ENCODE data around the gene EIF4G3.

EIF4G3 gene

DNA sequence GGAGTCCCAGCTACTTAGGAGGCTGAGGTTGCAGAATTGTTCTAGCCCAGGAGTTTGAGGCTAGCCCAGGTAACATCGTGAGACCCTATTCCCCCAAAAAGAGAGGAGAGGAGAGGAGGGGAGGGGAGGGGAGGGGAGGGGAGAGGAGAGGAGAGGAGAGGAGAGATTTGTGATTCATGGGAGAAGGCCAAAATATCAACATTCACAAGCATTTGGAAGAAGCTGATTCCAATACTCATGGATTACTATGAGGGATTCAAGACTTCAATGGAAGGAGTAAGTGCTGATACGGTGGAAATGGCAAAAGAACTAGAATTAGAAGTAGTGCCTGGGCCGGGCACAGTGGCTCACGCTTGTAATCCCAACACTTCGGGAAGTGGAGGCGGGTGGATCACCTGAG is 187.8 kb downstream of the EIF4G3 start:
- no peak for DNase-seq (ENCODE audit: low read depth)

DNA sequence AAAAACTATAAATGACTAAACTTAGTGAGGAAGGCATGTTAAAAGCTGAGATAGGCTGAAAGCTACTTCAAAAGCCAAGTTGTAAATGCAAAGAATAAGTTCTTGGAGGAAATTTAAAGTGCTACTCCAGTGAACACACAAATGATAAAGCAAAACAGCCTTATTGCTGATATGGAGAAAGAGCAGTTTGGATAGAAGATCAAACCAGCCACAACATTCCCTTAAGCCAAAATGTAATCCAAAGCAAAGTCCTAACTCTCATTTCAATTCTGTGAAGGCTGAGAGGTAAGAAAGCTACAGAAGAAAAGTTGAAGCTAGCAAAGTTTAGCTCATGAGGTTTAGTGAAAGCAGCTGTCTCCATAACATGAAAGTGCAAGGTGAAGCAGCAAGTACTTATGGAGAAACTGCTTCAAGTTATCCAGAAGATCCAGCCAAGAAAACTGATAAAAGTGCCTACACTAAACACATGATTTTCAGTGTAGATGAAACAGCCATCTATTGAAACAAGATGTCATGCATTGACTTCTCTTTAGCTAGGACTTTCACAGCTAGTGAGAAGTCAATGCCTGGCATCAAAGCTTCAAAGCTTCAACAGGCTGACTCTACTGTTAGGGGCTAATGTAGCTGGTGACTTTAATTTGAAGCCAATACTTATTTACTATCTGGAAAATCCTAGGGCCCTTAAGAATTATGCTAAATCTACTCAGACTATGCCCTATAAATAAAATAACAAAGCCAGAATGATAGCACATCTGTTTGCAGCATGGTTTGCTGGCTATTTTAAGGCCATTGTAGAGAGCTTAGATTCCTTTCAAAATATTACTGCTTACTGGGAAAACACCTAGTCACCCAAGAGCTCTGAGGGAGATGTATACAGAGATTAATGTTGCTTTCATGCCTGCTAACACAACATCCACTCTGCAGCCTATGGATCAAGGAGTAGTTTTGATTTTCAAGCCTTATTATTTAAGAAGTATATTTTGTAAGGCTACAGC is 188.6 kb downstream of the EIF4G3 start:
- no peak for DNase-seq (ENCODE audit: low read depth)

DNA sequence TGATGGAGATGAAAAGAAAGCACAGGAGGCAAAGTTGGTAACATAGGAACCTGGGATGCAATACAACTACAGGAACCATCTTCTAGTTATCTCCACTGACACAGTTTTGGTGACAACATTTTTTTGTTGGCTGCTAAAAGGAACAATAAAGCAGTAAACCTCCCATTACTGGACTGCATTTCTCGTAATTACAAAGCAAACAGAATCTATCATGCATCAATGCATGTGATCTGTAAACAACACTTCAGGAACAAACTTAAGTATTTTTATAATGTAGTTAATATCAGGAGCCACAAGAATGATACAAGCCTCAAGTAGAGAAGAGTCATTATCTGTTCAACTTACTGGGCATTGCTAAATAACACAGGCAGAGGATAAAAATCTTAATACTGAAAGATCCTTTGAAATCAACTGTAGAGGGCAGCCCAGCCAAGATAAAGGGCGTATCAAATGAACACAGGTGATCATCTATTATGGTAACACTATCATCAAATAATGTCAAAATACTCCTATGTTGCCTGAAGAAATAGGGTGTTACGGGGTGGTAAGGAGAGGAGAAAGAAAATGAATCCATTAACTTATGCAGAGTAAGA is 193.3 kb downstream of the EIF4G3 start:
- no peak for DNase-seq (ENCODE audit: low read depth)

DNA sequence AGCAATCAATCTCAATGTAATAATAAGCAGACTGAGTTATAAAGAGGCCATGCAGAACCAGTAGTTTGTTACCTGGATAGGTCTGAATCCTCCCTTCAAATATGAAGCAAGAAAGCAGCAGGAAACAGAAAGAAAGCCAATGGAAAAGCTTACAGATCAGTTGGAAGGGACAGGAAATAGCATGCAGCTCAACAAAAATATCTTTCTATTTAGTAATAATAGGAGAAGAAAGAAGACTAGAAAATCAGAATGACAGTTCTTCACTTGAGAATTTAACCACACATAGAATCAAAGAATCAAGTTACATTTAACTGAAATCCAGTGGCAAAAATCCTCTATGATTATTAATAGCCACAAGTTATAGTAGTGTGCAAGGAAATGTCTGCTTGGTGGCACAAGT is 194.4 kb downstream of the EIF4G3 start:
- DNase-seq (ENCODE audit: low read depth), result no peak

DNA sequence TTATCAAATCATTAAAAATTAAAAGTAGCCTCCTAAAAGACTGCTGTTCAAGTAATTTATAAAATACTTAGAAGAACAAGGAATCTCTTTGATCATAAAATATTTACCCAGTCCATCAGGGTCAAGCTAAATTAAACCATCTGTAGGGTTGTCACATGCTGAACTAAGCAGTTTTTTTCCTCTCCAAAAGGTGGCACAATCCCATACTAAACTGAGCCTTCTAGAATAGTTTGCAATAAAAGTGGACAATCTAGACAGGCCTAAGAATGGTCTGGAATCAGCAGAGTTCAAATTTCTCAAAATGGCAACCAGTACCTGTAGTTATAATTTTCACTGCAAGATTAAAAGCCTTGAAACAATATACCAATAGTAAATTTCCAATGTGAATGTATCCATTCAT is 194.8 kb downstream of the EIF4G3 start:
- DNase-seq (ENCODE audit: low read depth), result no peak

DNA sequence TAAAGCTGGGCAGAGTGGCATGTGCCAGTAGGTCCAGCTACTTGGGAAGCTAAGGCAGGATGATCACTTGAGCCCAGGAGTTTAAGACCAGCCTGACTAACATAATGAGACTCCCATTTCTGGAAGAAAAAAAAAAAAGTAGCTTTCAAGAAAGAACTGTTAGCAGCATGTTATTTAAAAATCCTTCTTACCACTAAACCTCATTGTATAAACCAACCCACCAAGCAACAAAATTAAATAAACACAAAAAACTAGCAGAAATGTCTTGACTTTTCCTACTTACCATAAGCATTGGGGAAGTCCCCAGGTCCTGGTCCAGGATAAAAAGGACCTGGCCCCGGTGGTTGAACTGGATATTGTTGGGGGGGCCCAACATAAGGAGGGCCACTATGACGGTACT is 196.6 kb downstream of the EIF4G3 start:
- no peak for DNase-seq (ENCODE audit: low read depth)

DNA sequence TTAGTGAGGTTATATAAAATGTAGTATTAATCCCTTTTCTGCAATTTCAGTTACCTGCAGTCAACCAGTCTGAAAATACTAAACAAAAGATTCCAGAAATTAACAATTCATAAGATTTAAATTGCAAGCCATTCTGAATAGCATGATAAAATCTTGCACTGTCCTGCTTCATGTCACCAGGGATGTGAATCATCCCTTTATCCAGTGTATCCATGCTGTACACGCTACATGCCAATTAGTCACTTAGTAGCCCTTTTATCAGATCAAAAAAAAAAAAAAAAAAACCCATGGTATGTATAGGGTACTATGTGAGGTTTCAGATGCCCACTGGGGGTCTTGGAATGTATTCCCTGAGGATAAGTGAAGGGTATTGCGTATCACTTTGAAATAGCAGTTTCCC is 198.3 kb downstream of the EIF4G3 start:
- no peak for DNase-seq (ENCODE audit: low read depth)

DNA sequence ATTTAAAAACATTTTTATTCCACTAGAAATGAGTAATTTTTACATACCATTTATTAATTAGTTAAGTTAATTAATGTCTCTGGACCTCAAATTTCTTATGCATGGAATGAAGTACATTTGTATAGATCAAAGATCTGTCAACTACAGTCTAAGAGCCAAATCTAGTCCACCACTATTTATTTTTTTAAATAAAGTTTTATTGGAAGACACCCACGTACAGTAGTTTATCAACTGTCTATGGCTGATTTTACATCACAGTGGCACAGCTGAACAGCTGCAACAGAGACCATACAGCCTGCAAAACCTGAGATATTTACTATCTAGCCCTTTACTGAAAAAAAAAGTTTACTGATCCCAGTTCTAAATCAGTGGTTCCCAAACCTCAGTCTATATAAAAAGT is 201.0 kb downstream of the EIF4G3 start:
- no peak for DNase-seq (ENCODE audit: low read depth)

DNA sequence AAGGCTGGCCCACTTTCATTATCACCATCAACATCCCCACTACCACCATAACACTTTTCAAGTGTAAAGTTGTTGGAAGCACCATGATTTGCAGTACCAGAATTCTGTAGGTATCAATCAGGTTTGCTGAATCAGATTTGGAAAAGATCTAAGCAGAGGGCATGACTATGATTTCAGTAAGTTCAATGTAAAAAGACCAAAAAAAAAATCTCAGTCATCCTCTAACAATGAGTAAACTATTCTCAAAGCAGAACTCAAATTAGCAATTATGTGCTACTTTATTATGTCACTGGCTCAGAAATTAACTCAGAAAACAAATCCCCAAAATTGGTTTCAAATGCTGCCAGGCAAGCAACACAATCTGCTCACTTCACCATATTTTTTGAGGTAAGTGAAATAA is 201.7 kb downstream of the EIF4G3 start:
- no peak for DNase-seq (ENCODE audit: low read depth)

DNA sequence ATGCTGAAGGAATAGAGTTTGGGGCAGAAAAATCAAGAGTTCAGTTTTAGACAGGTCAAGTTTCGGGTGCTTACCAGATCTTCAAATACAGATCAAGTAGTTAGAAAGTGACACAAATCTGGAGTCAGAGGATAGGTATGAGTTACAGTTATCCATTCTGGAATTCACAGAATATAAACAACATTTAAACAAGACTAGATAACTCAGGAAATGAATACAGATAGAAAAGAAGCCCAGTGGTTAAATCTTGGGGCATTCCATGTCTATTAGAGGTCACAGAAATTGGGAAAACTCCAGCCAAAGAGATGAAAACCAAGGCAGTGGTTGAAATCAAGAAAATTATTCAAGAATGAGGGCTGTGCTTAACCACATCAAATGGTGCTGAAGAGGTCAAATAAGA is 202.6 kb downstream of the EIF4G3 start:
- no peak for DNase-seq (ENCODE audit: low read depth)

DNA sequence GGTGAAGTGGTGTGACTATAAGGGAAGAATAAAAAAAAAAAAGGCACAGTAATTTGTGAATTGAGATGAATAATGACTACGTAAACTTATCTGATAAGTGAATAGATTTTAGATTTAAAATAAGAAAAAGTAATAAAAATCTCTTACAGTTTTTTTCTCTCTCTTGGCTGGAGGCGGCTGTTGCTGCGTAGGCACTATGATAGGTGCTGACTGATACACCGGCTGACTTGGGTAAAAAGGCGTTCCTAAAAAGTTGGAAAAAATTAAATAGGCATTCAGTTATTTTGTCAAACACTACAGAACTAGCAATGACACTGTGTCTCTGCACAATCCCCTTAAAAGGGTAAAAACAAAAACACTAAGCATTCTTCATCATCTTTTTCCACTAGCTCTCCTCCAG is 203.8 kb downstream of the EIF4G3 start:
- no peak for DNase-seq (ENCODE audit: low read depth)

DNA sequence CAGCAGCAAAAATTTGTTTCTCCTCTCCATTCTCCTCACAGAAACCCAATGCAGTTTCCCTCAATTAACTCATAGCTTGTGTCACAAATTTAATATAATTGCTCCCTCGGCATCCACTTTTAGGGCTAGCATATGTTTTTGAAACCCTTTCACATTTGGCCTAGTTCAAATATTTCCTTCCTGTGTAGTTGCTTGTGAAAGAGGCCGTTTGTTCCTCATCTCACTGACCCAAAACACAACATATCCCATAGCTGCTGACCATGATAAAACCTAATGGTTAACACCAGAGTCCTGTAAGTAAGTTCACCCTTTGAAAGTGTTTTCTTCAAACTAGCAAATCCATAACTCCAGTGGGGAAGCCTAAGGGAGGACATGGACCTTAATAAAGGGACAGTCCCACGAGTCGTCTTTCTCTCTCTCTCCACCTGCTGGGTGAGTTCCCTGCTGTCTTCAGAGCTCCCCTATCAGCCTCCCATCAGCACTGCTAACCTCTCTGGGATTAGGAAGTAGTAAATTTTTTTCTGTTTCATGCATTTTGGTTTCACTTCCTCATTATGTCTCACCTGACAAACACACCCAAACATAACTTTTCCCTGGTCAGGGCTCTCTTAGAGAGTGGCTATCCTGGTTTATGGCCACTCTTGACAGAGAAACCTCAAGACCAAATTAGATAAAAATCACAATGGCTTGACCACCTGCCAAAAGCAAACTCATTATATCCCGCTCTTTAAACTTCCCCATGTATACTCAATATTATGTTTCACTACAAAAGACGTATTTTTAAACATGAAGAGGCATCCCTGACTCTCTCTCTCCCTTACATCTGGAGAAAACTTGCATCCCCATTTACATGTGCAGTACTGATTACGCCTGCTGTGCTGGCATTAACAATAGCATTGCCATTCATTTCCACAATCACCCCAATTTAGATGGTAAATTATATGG is 211.9 kb downstream of the EIF4G3 start:
- DNase-seq (ENCODE audit: low read depth), result no peak

DNA sequence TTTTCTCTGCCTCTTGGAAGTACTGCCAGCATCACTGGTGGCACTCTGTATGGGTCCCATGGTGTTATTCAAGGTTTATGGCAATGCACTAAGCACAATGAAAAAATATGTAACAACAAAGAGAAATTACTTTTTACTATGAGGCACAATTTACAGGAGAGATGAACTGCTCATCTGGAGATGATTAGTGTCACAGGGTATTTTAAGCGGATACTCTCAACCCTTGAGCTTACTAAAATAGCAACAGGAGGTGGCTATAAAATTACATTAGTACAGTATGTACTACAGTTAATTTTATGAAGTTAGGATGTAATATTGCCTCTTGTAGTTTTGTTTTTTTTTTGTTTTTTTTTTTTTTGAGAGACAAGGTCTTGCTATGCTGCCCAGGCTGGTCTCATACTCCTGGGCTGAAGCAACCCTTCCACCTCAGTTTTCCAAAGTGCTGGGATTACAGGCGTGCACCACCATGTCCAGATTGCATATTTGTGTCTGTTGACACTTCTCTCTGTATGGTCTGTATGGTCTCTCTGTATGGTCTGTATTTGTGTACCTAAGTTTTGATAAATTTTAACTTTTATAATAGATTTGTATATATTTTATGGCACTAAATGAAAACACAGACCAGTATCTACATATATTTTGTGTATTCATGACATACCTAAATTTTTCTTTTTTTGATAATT is 214.0 kb downstream of the EIF4G3 start:
- no peak for DNase-seq (ENCODE audit: low read depth)

DNA sequence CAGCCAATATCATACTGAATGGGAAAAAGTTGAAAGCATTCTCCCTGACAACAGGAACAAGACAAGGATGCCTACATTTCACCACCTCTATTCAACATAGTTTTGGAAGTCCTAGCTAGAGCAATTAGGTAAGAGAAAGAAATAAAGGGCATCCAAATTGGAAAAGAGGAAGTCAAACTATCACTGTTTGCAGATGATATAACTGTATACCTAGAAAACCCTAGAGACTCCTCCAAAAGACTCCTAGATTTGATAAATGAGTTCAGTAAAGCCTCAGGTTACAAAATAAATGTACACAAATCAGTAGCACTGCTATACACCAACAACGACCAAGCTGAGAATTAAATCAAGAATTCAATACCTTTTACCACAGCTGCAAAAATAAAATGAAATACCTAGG is 218.3 kb downstream of the EIF4G3 start:
- no peak for DNase-seq (ENCODE audit: low read depth)

DNA sequence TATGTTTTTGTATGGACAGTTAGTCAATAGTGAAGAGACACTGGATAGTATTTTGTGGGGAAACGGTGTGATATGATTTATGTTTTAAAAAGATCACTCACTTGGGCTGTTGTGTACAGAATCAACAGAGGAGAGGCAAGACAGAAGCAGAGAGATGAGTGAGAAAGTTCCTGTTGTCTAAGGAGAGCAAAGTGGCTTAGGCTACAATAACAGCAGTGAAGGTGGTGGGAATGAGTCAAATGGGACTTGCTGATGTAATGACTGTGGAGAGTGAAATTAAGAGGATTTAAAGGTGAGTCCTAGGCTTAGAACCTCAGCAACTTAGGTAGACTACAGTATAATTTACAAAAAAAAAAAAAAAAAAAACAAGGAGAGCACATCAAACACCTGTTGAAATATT is 220.4 kb downstream of the EIF4G3 start:
- DNase-seq (ENCODE audit: low read depth), result no peak

DNA sequence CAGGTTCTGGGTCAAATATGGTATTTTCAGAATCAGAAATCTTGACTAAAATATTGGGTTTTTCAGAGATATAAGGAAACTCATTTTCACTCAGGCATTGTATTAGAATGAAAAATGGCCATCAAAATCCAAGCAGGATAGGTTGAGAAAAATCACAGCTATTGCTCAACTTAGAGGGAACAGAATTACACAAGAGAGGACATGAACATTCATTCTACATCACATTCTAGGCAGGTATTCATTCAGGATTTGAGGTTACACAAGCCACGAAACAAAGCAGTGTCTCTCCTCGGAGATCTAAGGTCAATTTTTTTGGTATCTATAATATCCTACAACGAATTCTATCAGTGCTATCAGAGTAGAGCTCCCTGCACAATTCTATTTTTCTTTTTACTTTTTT is 226.0 kb downstream of the EIF4G3 start:
- no peak for DNase-seq (ENCODE audit: low read depth)

DNA sequence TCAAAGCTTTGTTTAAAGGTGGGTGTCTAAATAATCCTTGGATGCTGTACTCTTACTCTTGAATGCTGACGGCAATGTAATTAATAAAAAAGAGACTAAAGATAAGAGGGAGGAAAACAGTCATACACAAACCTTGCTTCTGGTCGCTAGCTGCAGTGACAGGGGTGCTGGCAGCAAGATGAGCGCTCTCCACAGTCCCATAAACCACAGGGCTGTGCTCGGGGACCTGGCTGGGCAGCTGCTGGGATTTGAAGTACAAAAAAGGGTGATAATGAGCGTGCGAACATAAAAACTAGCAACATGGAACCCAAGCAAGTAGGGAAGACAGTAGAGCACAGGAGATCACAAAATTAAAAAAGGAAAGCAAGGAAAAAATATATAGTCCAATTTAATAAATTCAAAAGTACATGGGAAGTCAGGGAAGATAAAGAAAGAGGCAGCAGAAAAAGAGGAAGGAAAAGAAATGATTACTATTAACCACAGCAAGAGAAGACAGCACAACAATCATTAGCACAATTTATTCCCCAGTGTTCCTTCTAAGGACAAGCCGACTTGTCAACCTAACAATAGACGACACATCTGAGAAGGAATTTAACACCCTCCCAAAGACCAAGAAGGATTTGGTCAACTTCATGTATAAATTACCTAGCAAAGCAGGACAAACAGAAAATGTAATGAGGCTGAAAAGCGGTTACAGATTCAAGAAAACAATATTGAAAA is 226.7 kb downstream of the EIF4G3 start:
- DNase-seq (ENCODE audit: low read depth), result no peak

DNA sequence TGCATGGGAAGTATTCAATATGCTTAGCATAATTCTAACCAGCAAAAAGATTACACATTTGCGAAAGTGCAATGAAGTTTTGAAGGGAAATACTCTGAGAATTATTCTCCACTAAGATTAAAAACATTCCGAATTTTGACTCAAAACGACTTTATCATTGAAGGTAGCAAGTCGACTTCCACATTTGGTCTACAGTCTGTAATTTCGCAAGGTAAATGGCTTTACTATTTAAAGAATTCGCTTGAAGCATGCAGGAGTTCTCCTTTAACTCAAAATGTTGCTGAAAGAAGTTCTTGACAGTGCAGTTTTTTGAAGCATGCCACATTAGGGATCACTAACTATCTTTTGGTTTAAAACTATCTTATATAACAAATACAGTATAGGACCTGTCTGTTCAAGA is 228.6 kb downstream of the EIF4G3 start:
- DNase-seq (ENCODE audit: low read depth), result no peak

DNA sequence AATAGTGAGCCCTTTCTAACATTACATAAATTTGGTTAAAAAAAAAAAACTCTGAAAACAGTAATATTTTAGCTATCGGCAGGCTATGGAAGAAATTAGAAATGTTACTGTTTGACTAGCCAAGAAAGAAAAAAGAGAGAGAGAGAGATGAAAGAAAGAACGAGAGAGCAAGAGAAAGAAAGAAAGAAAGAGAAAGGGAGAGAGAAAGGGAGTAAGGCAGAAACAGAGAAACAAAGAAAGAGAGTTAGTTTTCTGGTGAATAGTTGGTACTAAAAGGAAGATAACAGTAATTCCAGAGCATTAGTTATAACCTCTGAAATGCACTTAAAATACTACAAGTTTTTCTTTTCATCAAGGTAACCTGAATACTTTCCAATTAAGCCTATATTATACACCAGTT is 229.3 kb downstream of the EIF4G3 start:
- DNase-seq (ENCODE audit: low read depth), result no peak

DNA sequence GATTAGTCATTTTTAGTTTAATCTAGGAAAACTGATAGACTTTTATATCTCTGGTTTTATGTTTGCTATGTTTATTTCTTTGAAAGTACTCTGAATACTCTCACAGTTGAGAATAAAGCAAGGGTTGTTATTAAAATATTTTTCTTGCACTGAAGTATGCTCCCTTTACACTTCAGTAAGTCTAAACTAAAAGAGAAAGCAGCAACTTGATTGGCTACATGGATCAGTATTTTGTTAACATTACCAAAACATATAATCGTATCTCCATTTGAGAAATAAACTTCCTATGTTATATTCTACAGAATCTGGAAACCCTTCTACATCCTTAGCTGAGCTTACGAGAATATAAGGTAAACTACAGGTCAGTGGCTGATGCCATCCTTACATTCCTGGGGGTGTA is 240.1 kb downstream of the EIF4G3 start:
- no peak for DNase-seq (ENCODE audit: low read depth)

DNA sequence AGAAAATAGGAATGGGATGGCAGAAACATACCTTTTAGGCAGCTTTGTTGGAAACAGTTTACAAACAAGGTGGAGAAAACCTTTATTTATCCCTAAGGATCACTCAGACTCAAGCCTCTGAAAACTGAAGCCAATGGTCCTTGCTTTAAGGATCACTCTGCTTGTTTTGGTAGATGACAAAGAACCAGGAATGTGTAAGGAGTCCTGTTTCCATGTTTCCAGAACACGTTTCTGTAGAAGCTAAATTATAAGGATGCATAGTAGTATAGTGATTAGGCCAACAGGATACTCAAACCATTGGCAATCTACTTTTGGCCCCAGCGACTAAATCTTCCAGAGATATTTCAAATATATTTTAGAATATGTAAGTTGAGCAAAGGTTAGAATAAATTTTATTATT is 240.5 kb downstream of the EIF4G3 start:
- no peak for DNase-seq (ENCODE audit: low read depth)

Measured in stimulated activated CD8-positive, alpha-beta memory T cell treated with anti-CD3 and anti-CD28 coated beads, Interleukin-12 subunit alpha, Interleukin-12 subunit beta, amount 100 ng/mL, for 1 hour (primary cell).